GM12878 (cell line): Measurements from ENCODE around the gene STX8. TPM values are rescaled to one million over a fixed set of nuclear protein-coding genes. Genes with fewer than 3 reads are reported as not detected.

ENCODE experiments used
- ATAC-seq: fragments of 200-7000 bp; cut with Tn5 transposase; 3 replicates; pipeline ENCODE4 v1.9.1; 2020; ENCODE audit warnings: mild to moderate bottlenecking, moderate library complexity
- BruUV-seq: library from RNA; stranded (reverse); fragments of 400-500 nt; replicated peaks from 2 replicates; lab custom pipeline; 2021; lab: Mats Ljungman, UMichigan
- CTCF ChIA-PET: fragments of 300-600 bp; sonication (Branson Sonifier 250); formaldehyde crosslinking; extraction: SDS; loops from one replicate; lab custom pipeline; 2021; ENCODE audit warnings: inconsistent platforms; lab: Yijun Ruan, JAX
- POLR2A ChIA-PET: fragments of 350-600 bp; formaldehyde crosslinking; extraction: SDS; loops from one replicate; lab custom pipeline; 2021; ENCODE audit warnings: inconsistent platforms; lab: Charles Lee
- RAD21 ChIA-PET: fragments of 300-600 bp; sonication (Branson Sonifier 250); formaldehyde crosslinking; loops from one replicate; lab custom pipeline; 2023; ENCODE audit warnings: antibody characterized with exemption; ENCODE audit not compliant: unreplicated experiment; lab: Charles Lee
- SMC1A ChIA-PET: fragments of 300-600 bp; sonication (Branson Sonifier 250); formaldehyde crosslinking; loops from one replicate; lab custom pipeline; 2023; ENCODE audit not compliant: unreplicated experiment, uncharacterized antibody; lab: Charles Lee
- DNase-seq: peaks from one replicate; pipeline ENCODE4 v3.0.0-alpha.2; 2011; ENCODE audit warnings: low read depth, low spot score
- FAIRE-seq: peaks from 3 replicates; lab custom pipeline; 2011; peaks lifted over from hg19 to GRCh38; lab: Jason Lieb, UNC
- H2AFZ ChIP-seq: 2 replicates; pipeline ENCODE4 v1.6.0; 2011; ENCODE audit warnings: low read depth, low read length, control low read depth; ENCODE audit not compliant: control insufficient read depth
- H3K27ac ChIP-seq: 2 replicates; pipeline ENCODE4 v1.5.1; 2011; ENCODE audit warnings: control low read depth; ENCODE audit not compliant: control insufficient read depth, insufficient read depth
- H3K27me3 ChIP-seq, 2 experiments: replicated peaks in 1 of 2; 2 replicates each; pipeline versions ENCODE4 v1.6.0 to v1.6.1; 2011; ENCODE audit warnings: low read length in 1 of 2; ENCODE audit not compliant: control insufficient read depth in 2 of 2, insufficient read depth in 2 of 2
- H3K36me3 ChIP-seq, 2 experiments: 2 replicates each; pipeline ENCODE4 v1.5.1; 2011; ENCODE audit warnings: low read length in 1 of 2; ENCODE audit not compliant: control insufficient read depth in 2 of 2, insufficient read depth in 2 of 2
- H3K4me1 ChIP-seq: 2 replicates; pipeline ENCODE4 v1.6.1; 2011; ENCODE audit warnings: mild to moderate bottlenecking, low read length, moderate library complexity, mixed read lengths; ENCODE audit not compliant: control insufficient read depth, insufficient read depth
- H3K4me2 ChIP-seq: 2 replicates; pipeline ENCODE4 v1.6.0; 2011; ENCODE audit warnings: control low read depth; ENCODE audit not compliant: control insufficient read depth, insufficient read depth
- H3K4me3 ChIP-seq: fragments of 200-600 bp; sonication (generic); 2 replicates; pipeline ENCODE4 v1.5.1; 2016
- H3K79me2 ChIP-seq: 2 replicates; pipeline ENCODE4 v1.6.0; 2011; ENCODE audit warnings: low read length; ENCODE audit not compliant: control insufficient read depth, insufficient read depth
- H3K9ac ChIP-seq: 2 replicates; pipeline ENCODE4 v1.8.0; 2011; ENCODE audit warnings: low read length, control low read depth, mixed read lengths; ENCODE audit not compliant: control insufficient read depth, insufficient read depth
- H3K9me3 ChIP-seq: replicated peaks from 3 replicates; pipeline ENCODE4 v1.5.1; 2011; ENCODE audit warnings: mild to moderate bottlenecking, low read length; ENCODE audit not compliant: control insufficient read depth, insufficient read depth
- H4K20me1 ChIP-seq: 2 replicates; pipeline ENCODE4 v1.6.0; 2011; ENCODE audit not compliant: control insufficient read depth, insufficient read depth
- BRCA1 ChIP-seq: IDR thresholded peaks from 2 replicates; pipeline ENCODE4 v1.6.1; 2011; ENCODE audit warnings: low read depth, low read length, improper control_type of control experiment
- ELK1 ChIP-seq: IDR thresholded peaks from 2 replicates; pipeline ENCODE4 v1.6.1; 2012; ENCODE audit warnings: low read depth, low read length, improper control_type of control experiment
- EP300 ChIP-seq, 2 experiments: fragments of 150-350 bp in 1 of 2; IDR thresholded peaks; 2 replicates each; pipeline ENCODE4 v1.6.1; 2011 to 2012; ENCODE audit warnings: low read depth in 2 of 2, low read length in 2 of 2, borderline replicate concordance in 1 of 2, improper control_type of control experiment in 1 of 2, inconsistent platforms in 1 of 2; ENCODE audit not compliant: control insufficient read depth in 1 of 2
- HCFC1 ChIP-seq: fragments of 150-350 bp; IDR thresholded peaks from 2 replicates; pipeline ENCODE4 v1.6.1; 2014; ENCODE audit warnings: low read length
- HDGF ChIP-seq: fragments of 450-650 bp; IDR thresholded peaks from 2 replicates; pipeline ENCODE4 v1.6.1; 2016; ENCODE audit warnings: antibody characterized with exemption
- IRF5 ChIP-seq: fragments of 450-650 bp; IDR thresholded peaks from 2 replicates; pipeline ENCODE4 v1.6.1; 2017; ENCODE audit warnings: borderline replicate concordance
- LARP7 ChIP-seq: fragments of 450-650 bp; IDR thresholded peaks from 2 replicates; pipeline ENCODE4 v1.6.1; 2017; ENCODE audit warnings: mild to moderate bottlenecking
- MAX ChIP-seq: IDR thresholded peaks from 2 replicates; pipeline ENCODE4 v1.6.1; 2012; ENCODE audit warnings: low read depth, low read length, improper control_type of control experiment
- PRDM15 ChIP-seq: fragments of 450-650 bp; formaldehyde crosslinking; IDR thresholded peaks from 2 replicates; pipeline ENCODE4 v1.4.0; 2020; ENCODE audit warnings: mild to moderate bottlenecking, moderate library complexity
- SIX5 ChIP-seq: IDR thresholded peaks from 2 replicates; pipeline ENCODE4 v1.6.1; 2011; ENCODE audit warnings: mild to moderate bottlenecking, low read depth, low read length, moderate library complexity; ENCODE audit not compliant: severe bottlenecking
- SPI1 ChIP-seq: IDR thresholded peaks from 2 replicates; pipeline ENCODE4 v1.6.1; 2011; ENCODE audit warnings: low read depth, mild to moderate bottlenecking, low read length, moderate library complexity, borderline replicate concordance; ENCODE audit not compliant: insufficient read depth
- TAF1 ChIP-seq: IDR thresholded peaks from 2 replicates; pipeline ENCODE4 v1.6.1; 2011; ENCODE audit warnings: mild to moderate bottlenecking, low read depth, low read length, borderline replicate concordance
- USF1 ChIP-seq: IDR thresholded peaks from 2 replicates; pipeline ENCODE4 v1.6.1; 2011; ENCODE audit warnings: borderline replicate concordance, low read depth, mild to moderate bottlenecking, moderate library complexity, mixed read lengths, low read length; ENCODE audit not compliant: insufficient read depth; ENCODE audit errors: extremely low read length
- ZNF217 ChIP-seq: fragments of 450-650 bp; IDR thresholded peaks from 2 replicates; pipeline ENCODE4 v1.6.1; 2017; ENCODE audit warnings: antibody characterized with exemption, mild to moderate bottlenecking
- ZNF622 ChIP-seq: fragments of 450-650 bp; IDR thresholded peaks from 2 replicates; pipeline ENCODE4 v1.6.1; 2017; ENCODE audit warnings: mild to moderate bottlenecking, inconsistent platforms
- WGBS: methylation state at CpG from one replicate; pipeline ENCODE4 v1.1.6; 2016; ENCODE audit warnings: low lambda C conversion rate; ENCODE audit not compliant: insufficient replicate concordance, insufficient coverage; ENCODE audit errors: missing lambda C conversion rate; 5-methylcytosine and 5-hydroxymethylcytosine counted together
- in situ Hi-C: fragments of 300-500 bp; cut with MboI; formaldehyde crosslinking; loops from 9 replicates; pipeline ENCODE4 v1.14.3; 2018; ENCODE audit warnings: mixed read lengths
- intact Hi-C: fragments of 100-400 bp; cut with micrococcal nuclease; formaldehyde crosslinking; loops from one replicate; pipeline ENCODE4 v1.14.2; 2022; ENCODE audit not compliant: unreplicated experiment
- polyA plus RNA-seq, 11 experiments: library from polyadenylated mRNA; depleted of rRNA in 4 of 11; unstranded in 6 of 11; stranded (reverse) in 5 of 11; fragments of >200 nt; fragmentation: Nextera tagmentation in 4 of 11; fragmentation: Illumina TruSeq in 1 of 11; extraction: Ambion mirVana in 4 of 11; extraction: Trizol in 1 of 11; gene quantifications; 1 replicate in 1 of 11; 2 replicates in 10 of 11; pipeline versions ENCODE4 v1.2.1 to v1.2.3, GENCODE V29; 2011 to 2016; ENCODE audit warnings: inconsistent platforms in 2 of 11, missing spikeins in 2 of 11, low read depth in 1 of 11
- total RNA-seq, 4 experiments: library from RNA; depleted of rRNA in 3 of 4; stranded (reverse); fragments of >200 nt in 3 of 4; fragmentation: Illumina TruSeq in 1 of 4; extraction: Trizol in 1 of 4; gene quantifications; 2 replicates each; pipeline versions ENCODE4 v1.2.1 to v1.2.3, GENCODE V29; 2013 to 2021

STX8 gene
- total and polyA plus RNA-seq, 10 of the 15 experiments (the other 5 are each of a cell fraction or from before 2014, with no cell fraction given) = 47.9 to 151 (median 72.9) TPM

GRCh38 chr17:9611557-9611956 lies 35.9 kb upstream of the STX8 start:
- Histone ChIP-seq H4K20me1 (no peaks in the 10 kb centered on the region), H3K4me1 (no peaks in the 10 kb centered on the region)
- RAD21 ChIA-PET = no interaction called here
- POLR2A ChIA-PET = no interaction called here
- CTCF ChIA-PET = no interaction called here
- TF ChIP-seq ZNF217 (no peak), SPI1 (no peak), ELK1 (no peak), LARP7 (no peak), HDGF (no peak), SIX5 (no peak), USF1 (no peak), EP300 (IDR thresholded peaks at IDR 0.05; ENCODE audit: borderline replicate concordance in 1 of 2, control insufficient read depth in 1 of 2, low read depth in 2 of 2, low read length in 2 of 2) (no peak), PRDM15 (CRISPR knock-in tag) (no peak), BRCA1 (no peak), HCFC1 (no peak), MAX (no peak), IRF5 (no peak), ZNF622 (no peak), TAF1 (no peak)
- TF ChIP-seq, all 136 proteins: peak for 0
- Histone ChIP-seq H3K4me2 (no peak overlapping the region), H3K79me2 (no peaks in the 10 kb centered on the region), H3K9ac (no peak overlapping the region), H3K4me3 (no peak overlapping the region), H3K36me3 (no peaks in the 10 kb centered on the region), H3K27me3 (no peaks in the 10 kb centered on the region), H3K9me3 (no peaks in the 10 kb centered on the region), H2AFZ (no peak overlapping the region), H3K27ac (no peak overlapping the region)
- 2% methylated on average over 2 of the region's 2 CpGs for WGBS
- DNase-seq = no peak
- no peak for ATAC-seq
- FAIRE-seq = no peak
- intact Hi-C loops (no loop called here), in situ Hi-C loops (no loop called here)
- no TSS peak for BruUV-seq
- SMC1A ChIA-PET = no interaction called here
